Upper lobe of left lung (tissue), 6 donors: ENCODE data around the gene AHDC1. TPM values are rescaled to one million over a fixed set of nuclear protein-coding genes. Genes with fewer than 3 reads are reported as not detected.

Experiments used
- ATAC-seq, 2 donors: fragments of 200-7000 bp; cut with Tn5 transposase; one replicate each; pipeline ENCODE4 v1.9.1; 2022; ENCODE audit warnings: mild to moderate bottlenecking in 2 of 2, moderate library complexity in 2 of 2; ENCODE audit not compliant: low FRiP score in 2 of 2
- DNase-seq, 2 donors: peaks; one replicate each; pipeline ENCODE4 v3.0.0-alpha.2; 2019 to 2020
- H3K27ac ChIP-seq, 4 donors: fragments of 200-600 bp; sonication (generic); one replicate each; pipeline ENCODE4 v1.5.1; 2016 to 2019
- H3K27me3 ChIP-seq, 4 donors: fragments of 200-600 bp; sonication (generic); one replicate each; pipeline ENCODE4 v1.5.1; 2017 to 2019
- H3K36me3 ChIP-seq, 4 donors: fragments of 200-600 bp; sonication (generic); one replicate each; pipeline ENCODE4 v1.5.1; 2016 to 2019
- H3K4me1 ChIP-seq, 4 donors: fragments of 200-600 bp; sonication (generic); one replicate each; pipeline ENCODE4 v1.5.1; 2018 to 2019
- H3K4me3 ChIP-seq, 4 donors: fragments of 200-600 bp; sonication (generic); one replicate each; pipeline ENCODE4 v1.5.1; 2017 to 2019; ENCODE audit warnings: mild to moderate bottlenecking in 2 of 4, moderate library complexity in 1 of 4
- H3K9me3 ChIP-seq, 4 donors: fragments of 200-600 bp; sonication (generic); one replicate each; pipeline ENCODE4 v1.5.1; 2018 to 2019
- EP300 ChIP-seq, 4 donors: sonication (generic); formaldehyde crosslinking; IDR thresholded peaks; one replicate each; pipeline ENCODE4 v1.5.1; 2017; ENCODE audit warnings: antibody characterized with exemption in 4 of 4, control low read depth in 2 of 4
- POLR2A ChIP-seq, 4 donors: fragments of 450-650 bp; IDR thresholded peaks; one replicate each; pipeline ENCODE4 v1.5.1; 2016 to 2017; ENCODE audit warnings: antibody characterized with exemption in 4 of 4, mild to moderate bottlenecking in 2 of 4
- POLR2AphosphoS5 ChIP-seq, 2 donors: sonication (generic); formaldehyde crosslinking; IDR thresholded peaks; one replicate each; pipeline ENCODE4 v1.5.1; 2017; ENCODE audit warnings: antibody characterized with exemption in 2 of 2
- WGBS, 2 donors: methylation state at CpG; one replicate each; pipeline ENCODE4 v1.1.5; 2017 to 2018; 5-methylcytosine and 5-hydroxymethylcytosine counted together
- total RNA-seq, 6 donors: library from RNA; depleted of rRNA in 4 of 6; stranded (reverse); fragments of >200 nt in 4 of 6; gene quantifications; one replicate each; pipeline versions ENCODE4 v1.1.0 to v1.2.1, GENCODE V29; 2016 to 2021
- TF ChIP-seq, protein P1 (sequence below), 6 experiments: fragments of 450-650 bp in 4 of 6; fragments of 200-600 bp in 2 of 6; sonication (generic) in 2 of 6; IDR thresholded peaks; one replicate each; pipeline ENCODE4 v1.5.1; 2016 to 2019; ENCODE audit warnings: antibody characterized with exemption in 6 of 6
- donor health status: DM: no; HTN: no; CAD: no; lungs with moderate emphysema.
- donor health status: DM: no; HTN: yes; CAD: no; lungs with severe emphysema.

AHDC1 gene
- total RNA-seq, 6 donors from 2014 or later, result 10.8 to 43.4 (median 26.2) TPM

DNA sequence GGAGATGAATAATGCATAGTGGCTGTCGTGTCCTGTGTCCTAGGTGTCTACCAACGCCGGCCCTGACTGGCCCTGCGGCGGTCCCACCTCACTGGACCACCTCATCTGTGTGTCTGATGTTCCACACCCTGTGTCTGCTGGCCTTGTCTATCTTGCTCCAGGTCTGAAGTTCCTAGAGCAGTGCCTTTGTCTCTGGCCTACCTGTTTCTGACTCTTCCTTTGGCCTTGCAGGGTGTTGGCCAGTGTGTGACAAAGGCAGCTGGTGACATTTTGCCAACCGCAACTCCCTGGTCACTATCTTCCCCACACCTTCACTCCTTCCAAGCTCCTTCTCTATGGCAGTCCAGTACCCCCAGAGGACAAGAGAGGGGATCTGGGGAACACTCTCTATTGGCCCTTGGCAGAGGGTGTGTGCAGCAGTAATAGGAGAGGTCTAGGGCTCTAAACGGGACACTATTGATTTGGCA lies 1.4 kb upstream of the AHDC1 start:
- DNase-seq, result peak in 1 of 2 donors; percentile 74
- peaks cover 33 to 64% (median 48%) of the 10 kb centered on the region in 4 donors for H3K4me1 ChIP-seq
- H3K27me3 ChIP-seq, result no peaks in the 10 kb centered on the region
- 86 to 88% methylated on average over 7 of the region's 7 CpGs for WGBS, 2 donors
- no peaks in the 10 kb centered on the region for H3K36me3 ChIP-seq
- TF ChIP-seq POLR2AphosphoS5 (IDR thresholded peaks at IDR 0.05), result no peak
- no peak for TF ChIP-seq EP300 (IDR thresholded peaks at IDR 0.05)
- TF ChIP-seq, protein P1, sequence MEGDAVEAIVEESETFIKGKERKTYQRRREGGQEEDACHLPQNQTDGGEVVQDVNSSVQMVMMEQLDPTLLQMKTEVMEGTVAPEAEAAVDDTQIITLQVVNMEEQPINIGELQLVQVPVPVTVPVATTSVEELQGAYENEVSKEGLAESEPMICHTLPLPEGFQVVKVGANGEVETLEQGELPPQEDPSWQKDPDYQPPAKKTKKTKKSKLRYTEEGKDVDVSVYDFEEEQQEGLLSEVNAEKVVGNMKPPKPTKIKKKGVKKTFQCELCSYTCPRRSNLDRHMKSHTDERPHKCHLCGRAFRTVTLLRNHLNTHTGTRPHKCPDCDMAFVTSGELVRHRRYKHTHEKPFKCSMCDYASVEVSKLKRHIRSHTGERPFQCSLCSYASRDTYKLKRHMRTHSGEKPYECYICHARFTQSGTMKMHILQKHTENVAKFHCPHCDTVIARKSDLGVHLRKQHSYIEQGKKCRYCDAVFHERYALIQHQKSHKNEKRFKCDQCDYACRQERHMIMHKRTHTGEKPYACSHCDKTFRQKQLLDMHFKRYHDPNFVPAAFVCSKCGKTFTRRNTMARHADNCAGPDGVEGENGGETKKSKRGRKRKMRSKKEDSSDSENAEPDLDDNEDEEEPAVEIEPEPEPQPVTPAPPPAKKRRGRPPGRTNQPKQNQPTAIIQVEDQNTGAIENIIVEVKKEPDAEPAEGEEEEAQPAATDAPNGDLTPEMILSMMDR (IDR thresholded peaks at IDR 0.05), result no peak
- no peak for TF ChIP-seq POLR2A (IDR thresholded peaks at IDR 0.05)
- H3K9me3 ChIP-seq, result no peaks in the 10 kb centered on the region
- no peak for ATAC-seq
- H3K4me3 ChIP-seq, result no peak overlapping the region
- no peak overlapping the region for H3K27ac ChIP-seq

DNA sequence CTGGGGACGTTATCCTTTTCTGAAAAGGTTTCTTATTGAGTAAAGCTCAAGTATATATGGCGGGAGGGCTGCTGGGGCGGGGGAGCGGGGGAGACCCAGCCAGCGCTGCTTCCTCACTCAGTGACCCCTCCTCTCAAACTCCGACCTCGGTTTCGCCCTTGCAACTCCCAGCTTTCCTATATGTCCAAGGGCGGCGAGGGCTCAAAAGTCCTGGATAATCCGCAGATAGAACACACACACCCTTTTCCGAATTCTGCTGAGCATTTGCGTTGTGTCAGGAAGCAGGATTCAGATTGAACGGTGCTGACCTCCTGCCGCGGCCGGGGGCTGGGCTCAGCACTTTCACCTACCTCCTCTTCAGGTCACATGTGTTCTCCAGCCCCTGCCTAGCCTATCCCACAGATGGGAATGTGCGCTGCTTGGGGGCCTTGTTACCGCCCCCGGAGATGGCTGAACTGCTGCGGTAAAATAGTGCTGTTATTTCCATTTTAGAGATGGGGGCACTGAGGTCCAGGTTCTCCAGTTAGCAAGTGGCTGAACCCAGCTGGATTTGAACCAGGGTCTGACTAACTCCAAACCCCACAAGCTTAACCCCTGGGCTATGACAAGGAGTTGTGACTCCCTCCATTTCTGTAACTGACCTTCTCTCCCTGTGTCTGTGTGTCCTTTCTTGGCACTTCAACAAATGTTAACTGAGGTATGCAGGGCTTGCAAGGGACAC lies 795 bp upstream of the AHDC1 start:
- 40 to 41% methylated on average over 20 to 21 of the region's 21 CpGs for WGBS, 2 donors
- H3K4me1 ChIP-seq, result peaks cover 36 to 64% (median 49%) of the 10 kb centered on the region in 4 donors

DNA sequence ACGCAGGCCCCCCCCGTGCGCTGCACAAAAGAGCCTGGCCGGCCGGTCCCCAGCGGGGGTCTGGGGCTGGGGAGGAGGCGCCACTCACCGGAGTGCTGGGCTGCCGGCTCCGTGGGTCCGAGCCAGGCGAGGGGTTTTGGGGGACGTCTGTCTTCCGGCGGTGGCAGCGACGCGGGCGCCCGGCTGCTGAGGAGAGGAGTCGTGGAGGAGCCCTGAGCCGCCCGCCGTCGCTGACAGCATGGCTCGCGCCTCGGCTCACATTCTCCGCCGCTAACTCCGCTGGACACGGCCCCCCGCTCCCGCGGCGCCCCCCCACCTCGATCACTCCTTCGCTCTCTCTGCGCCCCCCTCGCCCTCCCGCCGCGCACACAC lies 649 bp downstream of the AHDC1 start:
- Histone ChIP-seq H3K4me1 (peaks cover 42 to 71% (median 52%) of the 10 kb centered on the region in 4 donors), H3K36me3 (no peaks in the 10 kb centered on the region), H3K4me3 (peak overlapping the region; percentile 74 to 90 (median 80)), H3K27me3 (no peaks in the 10 kb centered on the region), H3K9me3 (no peaks in the 10 kb centered on the region), H3K27ac (peak overlapping the region; percentile 84 to 97 (median 94))
- peak in 1 of 2 donors; percentile 15 for ATAC-seq
- 0% methylated on average over 6 of the region's 43 CpGs; no CpG with 5 or more reads in 1 of the 2 donors for WGBS, 2 donors
- peak in 1 of 2 donors; percentile 91 for DNase-seq
- peak in 1 of 4 donors; percentile 24 for TF ChIP-seq POLR2A (IDR thresholded peaks at IDR 0.05)
- no peak for TF ChIP-seq EP300 (IDR thresholded peaks at IDR 0.05)

More for the DNA sequence above, 795 bp upstream of the AHDC1 start:
- peak overlapping the region in 3 of 4 donors; percentile 74 to 90 (median 77) for H3K4me3 ChIP-seq
- H3K27ac ChIP-seq, result peak overlapping the region in 3 of 4 donors; percentile 84 to 97 (median 91)
- DNase-seq, result peak in 1 of 2 donors; percentile 63
- TF ChIP-seq, protein P1 (IDR thresholded peaks at IDR 0.05), result no peak
- TF ChIP-seq POLR2AphosphoS5 (IDR thresholded peaks at IDR 0.05), result no peak
- TF ChIP-seq EP300 (IDR thresholded peaks at IDR 0.05), result no peak
- TF ChIP-seq POLR2A (IDR thresholded peaks at IDR 0.05), result no peak
- no peaks in the 10 kb centered on the region for H3K9me3 ChIP-seq
- H3K27me3 ChIP-seq, result no peaks in the 10 kb centered on the region
- no peak for ATAC-seq
- no peaks in the 10 kb centered on the region for H3K36me3 ChIP-seq

DNA sequence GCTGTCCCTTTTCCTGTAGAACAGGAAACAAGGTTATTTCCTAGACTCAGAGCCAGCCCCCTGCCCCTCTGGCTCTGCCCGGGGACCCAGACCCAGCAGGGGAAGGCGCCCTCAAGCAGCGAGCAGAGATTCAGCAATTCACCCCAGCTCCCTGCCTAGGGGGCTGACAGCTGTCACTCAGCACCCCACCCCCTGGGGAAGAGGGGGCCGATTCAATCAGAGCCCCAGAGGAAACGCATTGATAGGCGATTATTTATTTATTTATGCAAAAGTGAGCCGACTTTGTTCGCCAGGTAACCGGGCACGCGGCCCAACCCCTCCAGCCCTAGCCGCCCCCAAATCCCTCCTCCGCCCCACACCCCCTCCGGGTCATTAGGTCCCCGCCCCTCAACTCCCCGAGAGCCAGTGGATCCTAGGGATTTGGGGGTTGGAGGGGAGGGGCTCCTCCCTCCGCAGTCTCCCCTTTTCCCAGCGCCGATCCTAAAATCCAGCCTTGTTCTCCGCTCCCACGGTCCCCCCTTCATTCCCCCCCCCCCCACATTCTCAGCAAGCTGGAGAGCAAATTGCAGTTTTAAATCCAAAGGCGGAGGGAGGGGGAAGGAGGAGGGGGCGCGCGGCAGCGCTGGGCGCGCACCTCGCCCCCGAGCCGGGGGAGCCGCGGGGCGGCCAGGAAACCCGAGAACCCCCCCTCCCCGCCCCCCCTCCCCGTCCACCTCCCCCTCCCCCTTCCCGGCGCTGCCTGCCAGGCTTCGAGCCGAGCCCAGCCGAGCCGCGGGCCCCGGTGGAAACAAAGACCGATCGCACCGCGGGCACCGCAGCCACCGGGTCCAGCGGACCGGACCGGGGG lies 1.3 kb downstream of the AHDC1 start:
- no peaks in the 10 kb centered on the region for H3K9me3 ChIP-seq
- no peaks in the 10 kb centered on the region for H3K27me3 ChIP-seq
- H3K4me3 ChIP-seq, result peak overlapping the region; percentile 74 to 90 (median 80)
- H3K36me3 ChIP-seq, result no peaks in the 10 kb centered on the region
- no peak for TF ChIP-seq POLR2A (IDR thresholded peaks at IDR 0.05)
- TF ChIP-seq POLR2AphosphoS5 (IDR thresholded peaks at IDR 0.05), result peak in 1 of 2 donors; percentile 24
- peak; percentile 69 to 90 for DNase-seq
- H3K27ac ChIP-seq, result peak overlapping the region; percentile 84 to 97 (median 94)
- ATAC-seq, result peak in 1 of 2 donors; percentile 26
- 1 to 4% methylated on average over 16 to 27 of the region's 54 CpGs for WGBS, 2 donors
- peaks cover 48 to 77% (median 57%) of the 10 kb centered on the region in 4 donors for H3K4me1 ChIP-seq

DNA sequence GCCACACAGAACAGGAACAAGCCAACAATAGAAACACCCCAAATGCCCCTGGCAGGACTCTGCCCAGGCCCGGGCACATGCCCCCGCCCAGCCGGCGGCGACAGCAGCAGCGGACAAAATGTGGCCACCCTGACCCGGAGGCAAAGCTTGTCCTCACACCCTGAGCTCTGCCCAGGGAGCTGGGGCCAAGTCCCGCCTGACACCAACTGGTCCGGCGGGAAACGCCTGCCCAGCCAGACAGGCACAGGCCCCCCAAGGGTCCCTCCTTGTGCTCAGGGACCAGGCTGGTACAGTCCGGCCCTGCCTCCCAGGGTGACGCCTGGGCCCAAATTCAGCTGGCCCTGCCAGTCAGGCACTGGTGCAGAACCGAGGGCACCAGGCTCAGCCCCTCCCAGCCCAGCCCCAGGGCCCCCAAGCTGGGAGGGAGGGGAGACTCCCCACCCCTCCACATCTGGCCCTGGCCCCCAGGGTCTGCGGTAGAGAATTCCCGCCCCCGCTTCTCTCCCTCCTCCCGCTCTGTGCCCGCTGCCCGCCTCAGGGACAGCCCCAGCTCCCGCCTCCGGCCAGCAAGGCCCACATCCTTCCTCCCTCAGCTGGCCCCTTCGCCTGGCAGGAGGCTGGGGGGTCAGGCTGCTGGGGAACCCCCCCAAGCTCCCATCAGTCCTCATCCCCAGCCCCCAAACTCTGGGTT lies 2.0 kb downstream of the AHDC1 start:
- peak; percentile 48 to 85 for DNase-seq
- TF ChIP-seq, protein P1 (IDR thresholded peaks at IDR 0.05), result no peak
- TF ChIP-seq POLR2AphosphoS5 (IDR thresholded peaks at IDR 0.05) (no peak), EP300 (IDR thresholded peaks at IDR 0.05) (no peak), POLR2A (IDR thresholded peaks at IDR 0.05) (no peak)
- peaks cover 54 to 83% (median 57%) of the 10 kb centered on the region in 4 donors for H3K4me1 ChIP-seq
- H3K9me3 ChIP-seq, result no peaks in the 10 kb centered on the region
- ATAC-seq, result peak in 1 of 2 donors; percentile 3
- H3K36me3 ChIP-seq, result no peaks in the 10 kb centered on the region
- peak overlapping the region; percentile 84 to 97 (median 94) for H3K27ac ChIP-seq
- H3K4me3 ChIP-seq, result peak overlapping the region; percentile 74 to 90 (median 80)
- H3K27me3 ChIP-seq, result no peaks in the 10 kb centered on the region
- 7% methylated on average over 14 of the region's 23 CpGs; no CpG with 5 or more reads in 1 of the 2 donors for WGBS, 2 donors
